ENCODE results near the gene CUL2.

The CUL2 gene

DNA sequence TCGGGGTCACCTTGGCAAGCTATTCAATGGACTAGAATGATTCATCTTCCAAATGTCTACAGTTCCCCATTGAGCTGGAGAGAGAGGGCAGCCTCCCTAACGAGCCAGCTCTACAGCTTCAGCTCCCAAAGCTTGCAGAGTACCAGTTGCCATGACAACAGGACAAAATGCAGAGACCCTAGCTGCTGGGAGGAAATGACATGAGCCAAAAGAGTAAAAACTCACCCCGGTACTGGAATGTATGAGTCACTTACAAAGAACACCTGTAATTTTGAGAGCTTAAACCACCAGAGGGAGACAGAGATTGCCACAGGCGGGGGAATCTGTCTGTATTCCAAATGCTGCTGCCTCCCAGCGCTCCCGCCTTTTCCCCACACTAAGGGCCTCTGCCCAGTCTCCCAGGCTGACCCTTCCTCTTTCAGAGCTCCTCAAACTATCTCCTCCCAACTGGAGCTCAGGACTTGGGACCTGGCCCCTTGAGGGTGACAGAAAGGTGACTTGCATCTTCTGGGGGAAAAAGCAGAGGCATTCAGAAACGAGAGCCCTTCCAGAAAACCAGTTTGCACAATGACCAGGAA lies 95.5 kb downstream of the CUL2 start (continued):
- no peak for TF ChIP-seq BCL11A (tag by site-specific recombination; IDR thresholded peaks at IDR 0.05; ENCODE audit: low read depth)
- TF ChIP-seq ZNF324 (tag by site-specific recombination; IDR thresholded peaks at IDR 0.05): no peak
- TF ChIP-seq ZNF473 (tag by site-specific recombination; IDR thresholded peaks at IDR 0.05): no peak
- no peak for TF ChIP-seq OVOL3 (tag by site-specific recombination; IDR thresholded peaks at IDR 0.05)
- no peak for TF ChIP-seq ZNF133 (tag by site-specific recombination; IDR thresholded peaks at IDR 0.05)
- no peak for TF ChIP-seq ZNF76 (tag by site-specific recombination; IDR thresholded peaks at IDR 0.05; ENCODE audit: borderline replicate concordance, low read depth)
- TF ChIP-seq FEZF1 (tag by site-specific recombination; IDR thresholded peaks at IDR 0.05): no peak
- no peak for TF ChIP-seq ZNF23 (tag by site-specific recombination; IDR thresholded peaks at IDR 0.05; ENCODE audit: borderline replicate concordance)
- TF ChIP-seq SP3 (tag by site-specific recombination; IDR thresholded peaks at IDR 0.05): no peak
- no peak for TF ChIP-seq ZNF658 (tag by site-specific recombination; IDR thresholded peaks at IDR 0.05)
- 0 out of 2 replicates have a peak, but pooled peaks have one; percentile 37 for TF ChIP-seq ZNF629 (tag by site-specific recombination; IDR thresholded peaks at IDR 0.05)
- TF ChIP-seq ZNF561 (tag by site-specific recombination; IDR thresholded peaks at IDR 0.05; ENCODE audit: borderline replicate concordance): 0 out of 2 replicates have a peak, but pooled peaks have one; percentile 31
- TF ChIP-seq ZNF510 (tag by site-specific recombination; IDR thresholded peaks at IDR 0.05; ENCODE audit: insufficient replicate concordance): no peak
- TF ChIP-seq, protein P1, sequence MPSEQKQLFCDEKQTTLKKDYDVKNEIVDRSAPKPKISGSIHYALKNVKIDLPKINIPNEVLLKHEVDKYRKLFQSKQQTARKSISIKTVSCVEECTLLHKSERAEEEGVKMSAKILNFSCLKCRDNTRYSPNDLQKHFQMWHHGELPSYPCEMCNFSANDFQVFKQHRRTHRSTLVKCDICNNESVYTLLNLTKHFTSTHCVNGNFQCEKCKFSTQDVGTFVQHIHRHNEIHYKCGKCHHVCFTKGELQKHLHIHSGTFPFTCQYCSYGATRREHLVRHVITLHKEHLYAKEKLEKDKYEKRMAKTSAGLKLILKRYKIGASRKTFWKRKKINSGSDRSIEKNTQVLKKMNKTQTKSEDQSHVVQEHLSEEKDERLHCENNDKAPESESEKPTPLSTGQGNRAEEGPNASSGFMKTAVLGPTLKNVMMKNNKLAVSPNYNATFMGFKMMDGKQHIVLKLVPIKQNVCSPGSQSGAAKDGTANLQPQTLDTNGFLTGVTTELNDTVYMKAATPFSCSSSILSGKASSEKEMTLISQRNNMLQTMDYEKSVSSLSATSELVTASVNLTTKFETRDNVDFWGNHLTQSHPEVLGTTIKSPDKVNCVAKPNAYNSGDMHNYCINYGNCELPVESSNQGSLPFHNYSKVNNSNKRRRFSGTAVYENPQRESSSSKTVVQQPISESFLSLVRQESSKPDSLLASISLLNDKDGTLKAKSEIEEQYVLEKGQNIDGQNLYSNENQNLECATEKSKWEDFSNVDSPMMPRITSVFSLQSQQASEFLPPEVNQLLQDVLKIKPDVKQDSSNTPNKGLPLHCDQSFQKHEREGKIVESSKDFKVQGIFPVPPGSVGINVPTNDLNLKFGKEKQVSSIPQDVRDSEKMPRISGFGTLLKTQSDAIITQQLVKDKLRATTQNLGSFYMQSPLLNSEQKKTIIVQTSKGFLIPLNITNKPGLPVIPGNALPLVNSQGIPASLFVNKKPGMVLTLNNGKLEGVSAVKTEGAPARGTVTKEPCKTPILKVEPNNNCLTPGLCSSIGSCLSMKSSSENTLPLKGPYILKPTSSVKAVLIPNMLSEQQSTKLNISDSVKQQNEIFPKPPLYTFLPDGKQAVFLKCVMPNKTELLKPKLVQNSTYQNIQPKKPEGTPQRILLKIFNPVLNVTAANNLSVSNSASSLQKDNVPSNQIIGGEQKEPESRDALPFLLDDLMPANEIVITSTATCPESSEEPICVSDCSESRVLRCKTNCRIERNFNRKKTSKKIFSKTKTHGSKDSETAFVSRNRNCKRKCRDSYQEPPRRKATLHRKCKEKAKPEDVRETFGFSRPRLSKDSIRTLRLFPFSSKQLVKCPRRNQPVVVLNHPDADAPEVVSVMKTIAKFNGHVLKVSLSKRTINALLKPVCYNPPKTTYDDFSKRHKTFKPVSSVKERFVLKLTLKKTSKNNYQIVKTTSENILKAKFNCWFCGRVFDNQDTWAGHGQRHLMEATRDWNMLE (tag by site-specific recombination; conservative IDR thresholded peaks at IDR 0.05; ENCODE audit: low read depth): no peak
- 0 out of 2 replicates have a peak, but pooled peaks have one; percentile 19 for TF ChIP-seq KLF17 (tag by site-specific recombination; IDR thresholded peaks at IDR 0.05)
- TF ChIP-seq ZNF548 (tag by site-specific recombination; IDR thresholded peaks at IDR 0.05): no peak
- no peak for TF ChIP-seq KLF7 (tag by site-specific recombination; IDR thresholded peaks at IDR 0.05; ENCODE audit: borderline replicate concordance)
- no peak for TF ChIP-seq ZNF202 (tag by site-specific recombination; IDR thresholded peaks at IDR 0.05; ENCODE audit: borderline replicate concordance)
- no peak for TF ChIP-seq ZNF239 (tag by site-specific recombination; IDR thresholded peaks at IDR 0.05)
- TF ChIP-seq HOXC10 (CRISPR knock-in tag; IDR thresholded peaks at IDR 0.05): no peak
- no peak for TF ChIP-seq ZFP69B (tag by site-specific recombination; IDR thresholded peaks at IDR 0.05)
- TF ChIP-seq ZNF341 (tag by site-specific recombination; IDR thresholded peaks at IDR 0.05; ENCODE audit: low read depth): no peak
- no peak for TF ChIP-seq MZF1 (tag by site-specific recombination; IDR thresholded peaks at IDR 0.05; ENCODE audit: borderline replicate concordance)
- TF ChIP-seq KLF10 (tag by site-specific recombination; IDR thresholded peaks at IDR 0.05): no peak
- TF ChIP-seq SETDB1 (IDR thresholded peaks at IDR 0.05; ENCODE audit: insufficient read length, low read length): no peak
- TF ChIP-seq TSHZ1 (tag by site-specific recombination; IDR thresholded peaks at IDR 0.05; ENCODE audit: borderline replicate concordance): no peak
- peak; percentile 41; the same call in 1 of the 2 replicates for TF ChIP-seq PRDM6 (tag by site-specific recombination; IDR thresholded peaks at IDR 0.05)
- TF ChIP-seq ZBTB1 (tag by site-specific recombination; IDR thresholded peaks at IDR 0.05): no peak
- no peak; the same call in 1 of the 2 replicates for TF ChIP-seq ZXDB (tag by site-specific recombination; IDR thresholded peaks at IDR 0.05)
- TF ChIP-seq ZSCAN30 (tag by site-specific recombination; IDR thresholded peaks at IDR 0.05): no peak

All from HEK293 (cell line).